Measurements from ENCODE around the gene ADAM19. TPM values are rescaled to one million over a fixed set of nuclear protein-coding genes. Genes with fewer than 3 reads are reported as not detected.
A peak's percentile ranks its signal among the peaks of the same experiment; 100 is the strongest.

ADAM19 gene
- total RNA-seq, 1 experiment from 2014 or later: 4.9 TPM

DNA sequence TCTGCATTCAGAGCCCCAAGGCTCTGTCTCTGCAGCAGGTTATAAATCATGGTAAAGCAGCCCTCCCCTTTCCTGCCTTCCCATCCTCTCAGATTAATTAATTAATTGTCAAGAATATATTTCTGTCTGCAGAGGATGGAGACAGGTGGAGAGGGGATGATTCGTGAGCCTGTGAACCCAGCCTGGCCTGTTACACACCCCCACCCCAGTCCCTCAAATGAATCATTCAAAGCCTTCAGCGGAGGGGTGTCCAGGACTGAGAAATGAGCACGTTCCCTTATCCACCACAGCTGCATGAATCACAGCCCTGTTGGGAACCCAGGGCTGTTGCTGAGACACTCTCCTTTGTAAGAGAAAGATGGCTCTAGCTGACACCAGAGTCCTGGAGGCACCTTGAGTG, 59.6 kb downstream of the ADAM19 start:
- no peaks in the 10 kb centered on the region for H3K4me1 ChIP-seq (ENCODE audit: low read length)
- H3K27ac ChIP-seq (ENCODE audit: low read length): no peak overlapping the region
- no peaks in the 10 kb centered on the region for H3K9me2 ChIP-seq (replicated peaks; ENCODE audit: insufficient read depth, low read length)
- H3K36me3 ChIP-seq (ENCODE audit: insufficient read depth, low read length): no peaks in the 10 kb centered on the region
- H3K9me3 ChIP-seq (ENCODE audit: low read length): no peaks in the 10 kb centered on the region
- H3K79me2 ChIP-seq (ENCODE audit: low read length): no peaks in the 10 kb centered on the region
- H3K4me2 ChIP-seq (ENCODE audit: low read depth, low read length, poor library complexity, severe bottlenecking): no peak overlapping the region
- H3K27me3 ChIP-seq (ENCODE audit: low read length): no peaks in the 10 kb centered on the region
- H3K9ac ChIP-seq (ENCODE audit: low read length): no peak overlapping the region
- DNase-seq: no peak
- H4K20me1 ChIP-seq (ENCODE audit: insufficient read depth, low read depth, low read length): no peaks in the 10 kb centered on the region
- no peak overlapping the region for H3K4me3 ChIP-seq (ENCODE audit: low read length)
- H2AFZ ChIP-seq (ENCODE audit: low read length): no peak overlapping the region

DNA sequence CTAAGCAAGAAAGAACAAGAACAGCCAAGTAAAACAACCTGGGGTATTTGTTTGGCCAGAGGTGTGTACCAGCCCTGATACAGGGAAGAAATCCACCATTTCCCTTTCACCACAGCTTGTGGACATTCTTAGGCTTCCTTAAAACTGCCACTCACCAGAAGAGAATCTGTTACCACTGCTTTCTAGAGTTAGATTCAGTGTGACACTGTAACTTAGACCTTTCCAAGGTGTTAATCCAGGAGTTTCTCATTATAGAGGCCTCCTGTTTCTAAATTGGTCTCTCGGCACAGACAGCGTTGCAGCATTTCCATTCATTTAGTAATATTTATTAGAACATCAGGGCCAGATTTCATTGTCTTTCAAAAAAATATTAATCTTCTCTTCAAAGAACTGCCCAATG, 60.6 kb downstream of the ADAM19 start:
- Histone ChIP-seq H3K9me2 (replicated peaks; ENCODE audit: insufficient read depth, low read length) (no peaks in the 10 kb centered on the region), H3K4me1 (ENCODE audit: low read length) (peaks cover 5% of the 10 kb centered on the region), H2AFZ (ENCODE audit: low read length) (no peak overlapping the region), H3K27ac (ENCODE audit: low read length) (no peak overlapping the region), H3K4me3 (ENCODE audit: low read length) (no peak overlapping the region), H3K79me2 (ENCODE audit: low read length) (no peaks in the 10 kb centered on the region), H3K36me3 (ENCODE audit: insufficient read depth, low read length) (no peaks in the 10 kb centered on the region), H3K27me3 (ENCODE audit: low read length) (no peaks in the 10 kb centered on the region), H3K4me2 (ENCODE audit: low read depth, low read length, poor library complexity, severe bottlenecking) (no peak overlapping the region), H3K9ac (ENCODE audit: low read length) (no peak overlapping the region), H3K9me3 (ENCODE audit: low read length) (no peaks in the 10 kb centered on the region), H4K20me1 (ENCODE audit: insufficient read depth, low read depth, low read length) (no peaks in the 10 kb centered on the region)
- no peak for DNase-seq

DNA sequence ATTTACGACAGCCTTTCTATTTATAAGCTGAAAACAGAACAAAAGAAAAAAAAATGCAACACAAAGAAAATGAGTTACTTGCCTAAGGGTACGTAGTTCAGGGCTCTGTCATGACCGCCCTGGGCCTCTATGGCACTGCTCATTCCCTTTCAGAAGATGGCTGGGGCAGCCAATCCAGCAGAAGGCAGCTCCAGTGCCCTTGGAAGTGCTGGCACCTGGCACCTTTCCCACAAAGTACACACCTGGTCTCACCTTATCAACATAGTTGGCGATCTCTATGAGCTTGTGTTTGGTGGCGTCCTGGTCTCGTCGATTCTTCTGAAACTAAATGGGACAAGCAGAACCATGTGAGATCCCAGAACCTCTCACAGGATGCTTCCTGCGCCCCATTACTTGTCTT, 62.4 kb downstream of the ADAM19 start:
- Histone ChIP-seq H2AFZ (ENCODE audit: low read length) (no peak overlapping the region), H3K4me2 (ENCODE audit: low read depth, low read length, poor library complexity, severe bottlenecking) (no peak overlapping the region), H4K20me1 (ENCODE audit: insufficient read depth, low read depth, low read length) (no peaks in the 10 kb centered on the region), H3K4me1 (ENCODE audit: low read length) (peaks cover 10% of the 10 kb centered on the region), H3K27me3 (ENCODE audit: low read length) (no peaks in the 10 kb centered on the region), H3K36me3 (ENCODE audit: insufficient read depth, low read length) (no peaks in the 10 kb centered on the region), H3K9me2 (replicated peaks; ENCODE audit: insufficient read depth, low read length) (no peaks in the 10 kb centered on the region), H3K27ac (ENCODE audit: low read length) (no peak overlapping the region), H3K9me3 (ENCODE audit: low read length) (no peaks in the 10 kb centered on the region), H3K79me2 (ENCODE audit: low read length) (no peaks in the 10 kb centered on the region), H3K9ac (ENCODE audit: low read length) (no peak overlapping the region), H3K4me3 (ENCODE audit: low read length) (no peak overlapping the region)
- no peak for DNase-seq

DNA sequence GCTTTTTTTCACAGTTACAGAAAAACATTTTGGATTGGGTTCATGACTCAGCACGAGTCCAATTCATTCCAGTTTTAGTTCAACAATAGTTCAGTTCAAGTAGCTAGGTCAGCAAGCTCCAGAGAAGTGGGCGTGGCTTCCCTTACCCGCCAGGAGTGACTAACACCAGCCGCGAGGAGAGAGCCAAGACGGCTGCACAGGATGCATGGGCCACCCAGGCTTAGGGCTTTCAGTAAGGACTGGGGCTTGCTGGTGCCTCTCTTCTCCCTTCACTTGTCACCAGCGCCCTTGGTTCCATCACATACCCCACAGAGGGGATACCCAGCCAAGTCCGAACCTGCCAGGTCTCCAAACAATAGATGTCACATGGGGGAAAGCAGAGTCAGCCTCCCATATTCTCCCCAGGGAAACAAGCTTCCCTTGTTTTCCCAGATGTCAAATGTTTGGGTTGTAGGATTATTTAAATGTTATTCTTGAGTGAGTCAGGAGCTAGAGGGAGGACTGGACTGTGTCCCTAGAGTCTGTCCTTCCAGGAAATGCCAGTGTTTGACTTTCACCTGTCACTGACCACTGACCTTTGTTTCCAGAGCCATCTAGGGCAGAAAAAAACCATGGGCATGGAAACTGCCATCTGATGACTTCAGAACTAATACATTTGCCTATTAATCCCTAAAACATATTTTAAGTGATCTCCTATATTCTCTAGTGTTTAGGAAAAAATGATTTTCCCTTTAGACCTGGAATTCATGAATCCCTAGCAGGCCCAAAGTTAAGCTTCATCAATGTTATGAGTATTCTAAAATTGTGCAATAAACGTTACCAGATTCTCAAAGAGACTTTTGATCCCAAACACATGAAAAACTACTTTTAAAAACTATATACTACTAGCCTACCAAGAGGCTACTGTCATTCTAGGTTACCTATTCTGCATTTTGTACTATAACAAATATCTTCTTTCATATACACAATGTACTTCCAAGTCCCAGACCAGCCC, 63.6 kb downstream of the ADAM19 start:
- H3K9me2 ChIP-seq (replicated peaks; ENCODE audit: insufficient read depth, low read length): no peaks in the 10 kb centered on the region
- DNase-seq: no peak
- no peak overlapping the region for H3K4me2 ChIP-seq (ENCODE audit: low read depth, low read length, poor library complexity, severe bottlenecking)
- no peaks in the 10 kb centered on the region for H3K9me3 ChIP-seq (ENCODE audit: low read length)
- H3K9ac ChIP-seq (ENCODE audit: low read length): no peak overlapping the region
- H3K27me3 ChIP-seq (ENCODE audit: low read length): no peaks in the 10 kb centered on the region
- H3K4me3 ChIP-seq (ENCODE audit: low read length): no peak overlapping the region
- no peak overlapping the region for H3K27ac ChIP-seq (ENCODE audit: low read length)
- no peaks in the 10 kb centered on the region for H3K36me3 ChIP-seq (ENCODE audit: insufficient read depth, low read length)
- H2AFZ ChIP-seq (ENCODE audit: low read length): no peak overlapping the region
- no peaks in the 10 kb centered on the region for H4K20me1 ChIP-seq (ENCODE audit: insufficient read depth, low read depth, low read length)
- no peaks in the 10 kb centered on the region for H3K79me2 ChIP-seq (ENCODE audit: low read length)
- peaks cover 10% of the 10 kb centered on the region for H3K4me1 ChIP-seq (ENCODE audit: low read length)

DNA sequence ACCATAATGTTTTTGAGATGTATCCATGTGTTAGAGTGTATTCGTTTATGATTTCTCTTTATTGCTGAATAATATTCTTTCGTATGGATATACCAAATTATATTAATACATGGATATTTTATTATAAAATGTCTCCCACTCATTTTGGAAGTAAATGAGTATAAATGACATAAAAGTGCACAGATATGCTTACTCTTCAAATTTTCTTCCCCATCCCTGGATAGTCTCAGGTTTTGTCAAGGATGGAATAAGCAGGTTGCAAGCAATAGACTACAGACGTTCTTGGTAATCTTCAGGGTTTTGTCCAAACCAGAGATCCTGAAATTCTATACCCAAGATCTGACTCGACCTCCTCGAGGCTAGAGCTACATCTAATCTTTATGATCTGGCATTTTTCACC, 64.9 kb downstream of the ADAM19 start:
- H3K4me1 ChIP-seq (ENCODE audit: low read length): peaks cover 10% of the 10 kb centered on the region
- no peak overlapping the region for H3K9ac ChIP-seq (ENCODE audit: low read length)
- H3K27me3 ChIP-seq (ENCODE audit: low read length): no peaks in the 10 kb centered on the region
- H3K27ac ChIP-seq (ENCODE audit: low read length): no peak overlapping the region
- no peak overlapping the region for H3K4me3 ChIP-seq (ENCODE audit: low read length)
- no peaks in the 10 kb centered on the region for H3K36me3 ChIP-seq (ENCODE audit: insufficient read depth, low read length)
- H3K9me3 ChIP-seq (ENCODE audit: low read length): no peaks in the 10 kb centered on the region
- no peak for DNase-seq
- no peaks in the 10 kb centered on the region for H4K20me1 ChIP-seq (ENCODE audit: insufficient read depth, low read depth, low read length)
- no peaks in the 10 kb centered on the region for H3K79me2 ChIP-seq (ENCODE audit: low read length)
- H2AFZ ChIP-seq (ENCODE audit: low read length): no peak overlapping the region
- H3K9me2 ChIP-seq (replicated peaks; ENCODE audit: insufficient read depth, low read length): no peaks in the 10 kb centered on the region
- H3K4me2 ChIP-seq (ENCODE audit: low read depth, low read length, poor library complexity, severe bottlenecking): no peak overlapping the region

DNA sequence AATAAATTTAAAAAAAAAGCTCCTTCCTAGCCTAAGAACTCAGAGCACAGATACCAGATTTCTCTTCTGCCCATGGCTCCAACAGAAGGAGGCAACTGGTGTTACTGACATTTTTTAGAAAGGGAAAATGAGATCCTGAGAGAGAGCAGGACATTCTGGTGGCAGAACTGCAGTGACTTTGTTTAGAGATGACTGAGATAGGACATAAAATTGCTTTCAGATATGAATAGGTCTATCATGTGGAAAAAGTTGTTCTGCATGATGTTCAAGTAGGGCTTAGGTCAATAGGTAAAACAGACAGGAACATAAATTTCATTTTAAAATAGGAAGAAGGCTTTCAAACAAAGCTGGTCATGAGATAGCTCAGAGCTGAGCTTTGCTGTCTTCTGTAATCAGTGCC, 66.0 kb downstream of the ADAM19 start:
- Histone ChIP-seq H4K20me1 (ENCODE audit: insufficient read depth, low read depth, low read length) (no peaks in the 10 kb centered on the region), H3K27me3 (ENCODE audit: low read length) (no peaks in the 10 kb centered on the region), H2AFZ (ENCODE audit: low read length) (no peak overlapping the region), H3K4me1 (ENCODE audit: low read length) (peaks cover 10% of the 10 kb centered on the region), H3K9me3 (ENCODE audit: low read length) (no peaks in the 10 kb centered on the region), H3K4me2 (ENCODE audit: low read depth, low read length, poor library complexity, severe bottlenecking) (no peak overlapping the region), H3K4me3 (ENCODE audit: low read length) (no peak overlapping the region), H3K36me3 (ENCODE audit: insufficient read depth, low read length) (no peaks in the 10 kb centered on the region), H3K9ac (ENCODE audit: low read length) (no peak overlapping the region), H3K79me2 (ENCODE audit: low read length) (no peaks in the 10 kb centered on the region), H3K9me2 (replicated peaks; ENCODE audit: insufficient read depth, low read length) (no peaks in the 10 kb centered on the region), H3K27ac (ENCODE audit: low read length) (no peak overlapping the region)
- DNase-seq: peak; percentile 27

DNA sequence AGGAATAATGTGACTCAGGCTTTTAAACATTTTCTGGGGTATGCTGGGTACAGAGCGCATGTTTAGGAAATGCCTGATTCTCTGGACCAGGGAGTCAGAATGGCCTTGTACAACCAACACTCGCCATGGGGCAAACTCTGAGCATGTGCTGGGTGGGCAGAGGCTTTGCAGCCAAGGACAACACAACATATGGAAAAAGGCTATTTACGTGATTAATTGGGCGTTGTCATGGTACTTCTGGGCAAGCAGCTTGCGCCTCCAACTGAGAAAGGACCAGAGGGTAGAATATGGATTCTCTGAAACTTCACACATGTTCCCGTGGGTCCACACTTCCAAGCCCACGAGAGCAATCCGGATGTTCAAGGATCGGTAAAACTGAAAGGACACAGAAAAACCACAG, 66.5 kb downstream of the ADAM19 start:
- Histone ChIP-seq H3K27me3 (ENCODE audit: low read length) (no peaks in the 10 kb centered on the region), H3K9ac (ENCODE audit: low read length) (no peak overlapping the region), H3K4me1 (ENCODE audit: low read length) (peaks cover 10% of the 10 kb centered on the region), H4K20me1 (ENCODE audit: insufficient read depth, low read depth, low read length) (no peaks in the 10 kb centered on the region), H3K4me2 (ENCODE audit: low read depth, low read length, poor library complexity, severe bottlenecking) (no peak overlapping the region), H2AFZ (ENCODE audit: low read length) (no peak overlapping the region), H3K27ac (ENCODE audit: low read length) (no peak overlapping the region), H3K9me3 (ENCODE audit: low read length) (no peaks in the 10 kb centered on the region), H3K4me3 (ENCODE audit: low read length) (no peak overlapping the region), H3K9me2 (replicated peaks; ENCODE audit: insufficient read depth, low read length) (no peaks in the 10 kb centered on the region), H3K36me3 (ENCODE audit: insufficient read depth, low read length) (no peaks in the 10 kb centered on the region), H3K79me2 (ENCODE audit: low read length) (no peaks in the 10 kb centered on the region)
- no peak for DNase-seq

DNA sequence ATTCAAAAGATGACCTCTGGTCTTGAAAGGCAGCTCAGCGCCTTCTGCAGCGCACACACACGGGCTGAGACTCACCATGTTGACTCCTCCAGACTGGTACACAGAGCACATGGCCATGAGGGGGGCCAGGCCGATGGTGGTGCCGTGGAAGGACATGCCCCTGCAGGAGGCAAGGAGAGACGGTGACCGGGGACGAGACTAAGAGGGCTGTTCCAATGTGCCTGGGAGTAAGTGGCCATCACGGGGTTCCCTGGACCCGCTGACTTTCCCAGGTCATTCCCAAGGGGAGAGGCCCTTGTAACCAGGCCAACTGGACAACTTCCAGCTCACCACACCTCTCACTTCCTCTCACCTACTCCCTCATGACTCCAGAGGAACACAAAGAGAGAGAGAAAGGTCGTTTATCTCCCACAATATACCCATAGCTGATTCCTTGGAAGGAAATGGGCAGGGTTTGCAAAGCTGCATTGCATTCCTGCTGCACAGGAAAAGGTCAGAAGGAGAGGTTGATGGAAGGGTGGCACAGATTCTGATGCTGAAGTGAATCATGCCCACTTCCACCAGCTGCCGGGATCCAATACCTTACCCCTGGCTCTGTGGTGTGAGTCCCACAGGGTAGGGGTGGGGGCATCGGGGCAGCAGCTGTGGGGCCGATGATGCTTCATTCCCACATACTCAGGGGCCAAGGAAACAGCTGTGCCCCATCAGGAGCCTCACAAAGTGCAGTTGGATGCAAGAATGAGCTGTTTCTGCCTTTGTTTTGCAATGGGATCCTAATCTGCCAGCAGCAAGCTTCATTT, 68.4 kb downstream of the ADAM19 start:
- Histone ChIP-seq H3K27me3 (ENCODE audit: low read length) (no peaks in the 10 kb centered on the region), H3K9me3 (ENCODE audit: low read length) (no peaks in the 10 kb centered on the region), H3K9ac (ENCODE audit: low read length) (no peak overlapping the region), H4K20me1 (ENCODE audit: insufficient read depth, low read depth, low read length) (no peaks in the 10 kb centered on the region), H3K4me3 (ENCODE audit: low read length) (no peak overlapping the region), H3K4me2 (ENCODE audit: low read depth, low read length, poor library complexity, severe bottlenecking) (no peak overlapping the region), H2AFZ (ENCODE audit: low read length) (no peak overlapping the region), H3K79me2 (ENCODE audit: low read length) (no peaks in the 10 kb centered on the region), H3K4me1 (ENCODE audit: low read length) (peaks cover 17% of the 10 kb centered on the region), H3K27ac (ENCODE audit: low read length) (no peak overlapping the region), H3K9me2 (replicated peaks; ENCODE audit: insufficient read depth, low read length) (no peaks in the 10 kb centered on the region), H3K36me3 (ENCODE audit: insufficient read depth, low read length) (no peaks in the 10 kb centered on the region)
- no peak for DNase-seq

Measured in Karpas-422 (cell line).